Caco-2 (cell line): Measurements from ENCODE around the gene TENT5D. TPM values are rescaled to one million over a fixed set of nuclear protein-coding genes. Genes with fewer than 3 reads are reported as not detected.

Source experiments
- BruUV-seq: library from RNA; stranded (reverse); fragments of 400-500 nt; replicated peaks from 2 replicates; lab custom pipeline; 2021; lab: Mats Ljungman, UMichigan
- CTCF ChIA-PET: fragments of 300-600 bp; sonication (Branson Sonifier 250); formaldehyde crosslinking; loops from one replicate; lab custom pipeline; 2022; ENCODE audit warnings: antibody characterized with exemption; lab: Charles Lee
- POLR2A ChIA-PET: fragments of 300-600 bp; sonication (Branson Sonifier 250); formaldehyde crosslinking; loops from one replicate; lab custom pipeline; 2022; ENCODE audit warnings: antibody characterized with exemption; lab: Charles Lee
- DNase-seq, 2 experiments: peaks; one replicate each; pipeline versions ENCODE4 v3.0.0 to v3.0.0-alpha.2; 2020 to 2022
- H3K27me3 ChIP-seq: replicated peaks from 2 replicates; pipeline ENCODE4 v1.6.0; 2011; ENCODE audit warnings: low read length; ENCODE audit not compliant: control insufficient read depth, insufficient read depth
- H3K36me3 ChIP-seq: 2 replicates; pipeline ENCODE4 v1.5.1; 2011; ENCODE audit warnings: low read length; ENCODE audit not compliant: control insufficient read depth, insufficient read depth
- H3K4me1 ChIP-seq: fragments of 250-450 bp; sonication (Bioruptor Pico); 2 replicates; pipeline ENCODE4 v1.5.1; 2020; ENCODE audit warnings: mild to moderate bottlenecking
- H3K4me3 ChIP-seq: 2 replicates; pipeline ENCODE4 v1.5.1; 2011; ENCODE audit warnings: low read depth, mild to moderate bottlenecking, control low read depth, low read length
- H3K9me3 ChIP-seq: fragments of 250-450 bp; sonication (Bioruptor Pico); 2 replicates; pipeline ENCODE4 v1.5.1; 2020; ENCODE audit warnings: mild to moderate bottlenecking, moderate library complexity
- H3K27ac Mint-ChIP-seq: one replicate; pipeline ENCODE4 v1.8.0; 2022; ENCODE audit warnings: mixed read lengths; ENCODE audit not compliant: unreplicated experiment
- H3K27me3 Mint-ChIP-seq: one replicate; pipeline ENCODE4 v1.8.0; 2022; ENCODE audit warnings: mixed read lengths; ENCODE audit not compliant: insufficient read depth, unreplicated experiment
- H3K36me3 Mint-ChIP-seq: one replicate; pipeline ENCODE4 v1.8.0; 2022; ENCODE audit warnings: mild to moderate bottlenecking, mixed read lengths; ENCODE audit not compliant: insufficient read depth, unreplicated experiment
- H3K4me1 Mint-ChIP-seq: one replicate; pipeline ENCODE4 v1.8.0; 2022; ENCODE audit warnings: low read depth, mixed read lengths; ENCODE audit not compliant: unreplicated experiment
- H3K4me3 Mint-ChIP-seq: one replicate; pipeline ENCODE4 v1.8.0; 2022; ENCODE audit warnings: mild to moderate bottlenecking, moderate library complexity, mixed read lengths; ENCODE audit not compliant: unreplicated experiment
- H3K9me3 Mint-ChIP-seq: one replicate; pipeline ENCODE4 v1.8.0; 2022; ENCODE audit warnings: mixed read lengths; ENCODE audit not compliant: unreplicated experiment
- intact Hi-C: fragments of 100-400 bp; cut with micrococcal nuclease; formaldehyde crosslinking; loops from one replicate; pipeline ENCODE4 v1.10.0; 2022; ENCODE audit not compliant: unreplicated experiment
- total RNA-seq: library from RNA; stranded (reverse); gene quantifications from 2 replicates; pipeline ENCODE4 v1.2.3, GENCODE V29; 2022
- TF ChIP-seq, protein P1 (sequence below), 2 experiments: fragments of 200-600 bp in 1 of 2; IDR thresholded peaks; 1 replicate in 1 of 2; 2 replicates in 1 of 2; pipeline versions ENCODE4 v1.5.1 to v1.8.0; 2011 to 2022; ENCODE audit warnings: antibody characterized with exemption in 1 of 2, control low read depth in 1 of 2, inconsistent platforms in 1 of 2, low read depth in 1 of 2, low read length in 1 of 2, mild to moderate bottlenecking in 1 of 2, moderate library complexity in 1 of 2; ENCODE audit not compliant: insufficient read depth in 1 of 2, severe bottlenecking in 1 of 2, unreplicated experiment in 1 of 2

TENT5D gene
- total RNA-seq, 1 experiment from 2014 or later = not detected

DNA sequence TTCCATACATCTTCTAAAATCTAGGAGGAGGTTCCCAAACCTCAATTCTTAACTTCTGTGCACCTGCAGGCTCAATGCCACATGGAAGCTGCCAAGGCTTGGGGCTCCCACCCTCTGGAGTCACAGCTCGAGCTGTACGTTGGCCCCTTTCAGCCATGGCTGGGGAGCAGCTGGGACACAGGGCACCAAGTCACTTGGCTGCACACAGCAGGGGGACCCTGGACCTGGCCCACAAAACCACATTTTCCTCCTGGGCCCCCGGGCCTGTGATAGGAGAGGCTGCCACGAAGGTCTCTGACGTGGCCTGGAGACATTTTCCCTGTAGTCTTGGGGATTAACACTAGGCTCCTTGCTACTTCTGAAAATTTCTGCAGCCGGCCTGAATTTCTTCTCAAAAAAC lies 8.2 kb upstream of the TENT5D start:
- CTCF ChIA-PET = no interaction called here
- no peaks in the 10 kb centered on the region for H3K4me1 ChIP-seq
- H3K4me3 ChIP-seq = no peak overlapping the region
- Mint-ChIP-seq H3K27ac (no peak overlapping the region), H3K27me3 (no peaks in the 10 kb centered on the region), H3K4me1 (no peaks in the 10 kb centered on the region), H3K9me3 (no peaks in the 10 kb centered on the region), H3K4me3 (no peak overlapping the region), H3K36me3 (no peaks in the 10 kb centered on the region)
- no peak for DNase-seq
- H3K27me3 ChIP-seq = no peaks in the 10 kb centered on the region
- no TSS peak for BruUV-seq
- no peaks in the 10 kb centered on the region for H3K36me3 ChIP-seq
- H3K9me3 ChIP-seq = no peaks in the 10 kb centered on the region
- POLR2A ChIA-PET = no interaction called here
- TF ChIP-seq, protein P1, sequence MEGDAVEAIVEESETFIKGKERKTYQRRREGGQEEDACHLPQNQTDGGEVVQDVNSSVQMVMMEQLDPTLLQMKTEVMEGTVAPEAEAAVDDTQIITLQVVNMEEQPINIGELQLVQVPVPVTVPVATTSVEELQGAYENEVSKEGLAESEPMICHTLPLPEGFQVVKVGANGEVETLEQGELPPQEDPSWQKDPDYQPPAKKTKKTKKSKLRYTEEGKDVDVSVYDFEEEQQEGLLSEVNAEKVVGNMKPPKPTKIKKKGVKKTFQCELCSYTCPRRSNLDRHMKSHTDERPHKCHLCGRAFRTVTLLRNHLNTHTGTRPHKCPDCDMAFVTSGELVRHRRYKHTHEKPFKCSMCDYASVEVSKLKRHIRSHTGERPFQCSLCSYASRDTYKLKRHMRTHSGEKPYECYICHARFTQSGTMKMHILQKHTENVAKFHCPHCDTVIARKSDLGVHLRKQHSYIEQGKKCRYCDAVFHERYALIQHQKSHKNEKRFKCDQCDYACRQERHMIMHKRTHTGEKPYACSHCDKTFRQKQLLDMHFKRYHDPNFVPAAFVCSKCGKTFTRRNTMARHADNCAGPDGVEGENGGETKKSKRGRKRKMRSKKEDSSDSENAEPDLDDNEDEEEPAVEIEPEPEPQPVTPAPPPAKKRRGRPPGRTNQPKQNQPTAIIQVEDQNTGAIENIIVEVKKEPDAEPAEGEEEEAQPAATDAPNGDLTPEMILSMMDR (IDR thresholded peaks at IDR 0.05; ENCODE audit: insufficient read depth in 1 of 2, low read depth in 1 of 2, low read length in 1 of 2, severe bottlenecking in 1 of 2, unreplicated experiment in 1 of 2) = no peak
- intact Hi-C loops = no loop called here

DNA sequence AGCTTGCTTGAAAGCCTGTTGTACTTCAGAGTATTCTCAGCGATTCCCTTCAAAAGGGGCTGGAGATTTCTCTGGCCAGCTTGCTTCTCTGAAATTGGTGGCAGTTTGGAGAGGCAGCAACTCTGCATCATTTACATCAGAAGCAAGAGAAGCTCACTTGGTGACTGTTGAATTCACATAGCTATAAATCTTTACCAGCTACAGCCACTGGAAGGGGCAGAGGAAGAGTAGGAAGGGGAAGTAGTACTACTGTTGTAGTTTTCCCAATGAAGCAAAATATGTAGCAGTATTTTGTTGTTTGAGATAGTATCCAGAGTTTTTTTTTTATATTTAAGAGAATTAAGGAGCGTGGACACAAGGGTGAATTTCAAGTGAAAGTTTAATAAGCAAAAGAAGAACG lies 2.8 kb downstream of the TENT5D start:
- no peak overlapping the region for H3K4me3 Mint-ChIP-seq
- peaks cover 9% of the 10 kb centered on the region for H3K9me3 Mint-ChIP-seq
- no peak for DNase-seq
- no TSS peak for BruUV-seq
- Histone ChIP-seq H3K9me3 (no peaks in the 10 kb centered on the region), H3K36me3 (no peaks in the 10 kb centered on the region), H3K4me3 (no peak overlapping the region), H3K4me1 (no peaks in the 10 kb centered on the region), H3K27me3 (no peaks in the 10 kb centered on the region)
- intact Hi-C loops = no loop called here
- no peaks in the 10 kb centered on the region for H3K4me1 Mint-ChIP-seq
- no peaks in the 10 kb centered on the region for H3K36me3 Mint-ChIP-seq
- TF ChIP-seq, protein P1 (IDR thresholded peaks at IDR 0.05; ENCODE audit: insufficient read depth in 1 of 2, low read depth in 1 of 2, low read length in 1 of 2, severe bottlenecking in 1 of 2, unreplicated experiment in 1 of 2) = no peak
- no peak overlapping the region for H3K27ac Mint-ChIP-seq
- H3K27me3 Mint-ChIP-seq = no peaks in the 10 kb centered on the region
- POLR2A ChIA-PET = no interaction called here
- CTCF ChIA-PET = interaction anchor here (0.7 kb wide), 1 partner anchor 24 kb away, joined by 3 read pairs; no protein-coding TSS in a partner anchor

DNA sequence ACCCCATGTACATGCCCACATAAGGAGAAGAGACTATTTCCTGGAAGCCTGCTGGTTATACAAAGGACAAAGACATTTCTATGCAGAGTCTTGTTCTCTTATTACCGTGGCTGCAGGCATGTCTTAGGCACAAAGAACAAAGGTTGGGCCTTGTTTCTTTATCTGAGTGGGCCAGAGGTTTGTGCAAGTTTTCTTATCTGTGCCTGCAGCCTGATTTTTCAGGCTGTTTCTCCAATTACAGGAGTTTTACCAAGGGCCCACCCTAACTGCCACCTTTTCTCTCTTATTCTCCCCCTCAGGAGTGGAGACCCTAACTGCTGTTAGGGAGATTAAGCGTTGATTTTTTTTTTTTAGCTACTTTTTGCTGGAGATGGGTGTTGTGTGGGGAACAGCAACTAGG lies 3.5 kb downstream of the TENT5D start:
- no peak overlapping the region for H3K4me3 ChIP-seq
- H3K4me3 Mint-ChIP-seq = no peak overlapping the region
- no peak for DNase-seq
- H3K4me1 Mint-ChIP-seq = no peaks in the 10 kb centered on the region
- no TSS peak for BruUV-seq
- no peaks in the 10 kb centered on the region for H3K4me1 ChIP-seq
- POLR2A ChIA-PET = no interaction called here
- H3K9me3 Mint-ChIP-seq = peaks cover 9% of the 10 kb centered on the region
- H3K36me3 ChIP-seq = no peaks in the 10 kb centered on the region
- CTCF ChIA-PET = no interaction called here
- H3K27me3 ChIP-seq = no peaks in the 10 kb centered on the region
- H3K27ac Mint-ChIP-seq = no peak overlapping the region
- no peaks in the 10 kb centered on the region for H3K9me3 ChIP-seq
- TF ChIP-seq, protein P1 (IDR thresholded peaks at IDR 0.05; ENCODE audit: insufficient read depth in 1 of 2, low read depth in 1 of 2, low read length in 1 of 2, severe bottlenecking in 1 of 2, unreplicated experiment in 1 of 2) = no peak
- no peaks in the 10 kb centered on the region for H3K36me3 Mint-ChIP-seq
- intact Hi-C loops = no loop called here
- no peaks in the 10 kb centered on the region for H3K27me3 Mint-ChIP-seq
